Neutrophil (primary cell): ENCODE data around the gene AK2.
"Not testable (repeated sequence)": the region's sequence is repeated elsewhere in the genome, so short reads cannot be mapped to it uniquely, and the experiment has no call there.

Source experiments
- H3K27ac ChIP-seq: fragments of 200-600 bp; sonication (generic); 2 replicates; pipeline ENCODE4 v1.5.1; 2016; ENCODE audit warnings: mild to moderate bottlenecking, moderate library complexity
- H3K27me3 ChIP-seq: fragments of 200-600 bp; sonication (generic); 2 replicates; pipeline ENCODE4 v1.6.0; 2016; ENCODE audit warnings: mild to moderate bottlenecking
- H3K36me3 ChIP-seq: fragments of 200-600 bp; sonication (generic); 2 replicates; pipeline ENCODE4 v1.5.1; 2017
- H3K4me1 ChIP-seq, 2 experiments: fragments of 200-600 bp in 1 of 2; sonication (generic) in 1 of 2; 1 replicate in 1 of 2; 2 replicates in 1 of 2; pipeline versions ENCODE4 v1.5.1 to v1.6.1; 2013 to 2016; ENCODE audit warnings: low read depth in 1 of 2, low read length in 1 of 2, mild to moderate bottlenecking in 1 of 2, moderate library complexity in 1 of 2; ENCODE audit not compliant: control insufficient read depth in 1 of 2, insufficient read depth in 1 of 2
- H3K4me3 ChIP-seq, 2 experiments: fragments of 200-600 bp in 1 of 2; sonication (generic) in 1 of 2; 1 replicate in 1 of 2; 2 replicates in 1 of 2; pipeline ENCODE4 v1.5.1; 2013 to 2016; ENCODE audit warnings: low read depth in 1 of 2, low read length in 1 of 2, mild to moderate bottlenecking in 1 of 2, moderate library complexity in 1 of 2
- H3K9me3 ChIP-seq: fragments of 200-600 bp; sonication (generic); 2 replicates; pipeline ENCODE4 v1.5.1; 2016
- TF ChIP-seq, protein P1 (sequence below): fragments of 200-600 bp; sonication (generic); IDR thresholded peaks from 2 replicates; pipeline ENCODE4 v1.5.1; 2016; ENCODE audit warnings: antibody characterized with exemption

The AK2 gene

DNA sequence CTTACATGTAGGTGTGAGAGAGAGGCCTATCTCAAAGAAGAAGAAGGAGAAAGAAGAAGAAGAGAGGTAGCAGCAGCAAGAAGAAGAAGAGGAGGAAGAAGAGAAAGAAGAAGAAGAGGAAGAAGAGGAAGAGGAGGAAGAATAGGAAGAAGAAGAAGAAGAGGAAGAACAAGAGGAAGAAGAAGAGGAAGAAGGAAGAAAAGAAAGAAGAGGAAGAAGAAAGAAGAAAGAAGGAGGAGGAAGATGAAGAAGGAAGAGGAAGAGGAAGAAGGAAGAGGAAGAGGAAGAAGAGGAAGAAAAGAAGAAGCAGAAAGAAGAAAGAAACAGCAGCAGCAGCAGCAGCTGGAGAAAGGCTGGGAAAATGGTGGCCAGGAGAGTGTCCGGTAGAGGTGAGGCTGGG lies 33.9 kb upstream of the AK2 start:
- Histone ChIP-seq H3K4me3 (no peak overlapping the region), H3K4me1 (peaks cover 0 to 6% of the 10 kb centered on the region in 2 experiments), H3K36me3 (no peaks in the 10 kb centered on the region), H3K27ac (peak overlapping the region; percentile 59), H3K9me3 (peaks cover 9% of the 10 kb centered on the region), H3K27me3 (peaks cover 11% of the 10 kb centered on the region)
- TF ChIP-seq, protein P1, sequence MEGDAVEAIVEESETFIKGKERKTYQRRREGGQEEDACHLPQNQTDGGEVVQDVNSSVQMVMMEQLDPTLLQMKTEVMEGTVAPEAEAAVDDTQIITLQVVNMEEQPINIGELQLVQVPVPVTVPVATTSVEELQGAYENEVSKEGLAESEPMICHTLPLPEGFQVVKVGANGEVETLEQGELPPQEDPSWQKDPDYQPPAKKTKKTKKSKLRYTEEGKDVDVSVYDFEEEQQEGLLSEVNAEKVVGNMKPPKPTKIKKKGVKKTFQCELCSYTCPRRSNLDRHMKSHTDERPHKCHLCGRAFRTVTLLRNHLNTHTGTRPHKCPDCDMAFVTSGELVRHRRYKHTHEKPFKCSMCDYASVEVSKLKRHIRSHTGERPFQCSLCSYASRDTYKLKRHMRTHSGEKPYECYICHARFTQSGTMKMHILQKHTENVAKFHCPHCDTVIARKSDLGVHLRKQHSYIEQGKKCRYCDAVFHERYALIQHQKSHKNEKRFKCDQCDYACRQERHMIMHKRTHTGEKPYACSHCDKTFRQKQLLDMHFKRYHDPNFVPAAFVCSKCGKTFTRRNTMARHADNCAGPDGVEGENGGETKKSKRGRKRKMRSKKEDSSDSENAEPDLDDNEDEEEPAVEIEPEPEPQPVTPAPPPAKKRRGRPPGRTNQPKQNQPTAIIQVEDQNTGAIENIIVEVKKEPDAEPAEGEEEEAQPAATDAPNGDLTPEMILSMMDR = no peak

- H3K9me3 ChIP-seq = peaks cover 25% of the 10 kb centered on the region
- H3K4me3 ChIP-seq = not testable (repeated sequence)
These were observed 31.4 kb upstream of the AK2 start for GRCh38 chr1:33068108-33068507.

GRCh38 chr1:33066477-33066876 lies 29.8 kb upstream of the AK2 start:
- H3K27me3 ChIP-seq = peaks cover 11% of the 10 kb centered on the region
- H3K9me3 ChIP-seq = peaks cover 25% of the 10 kb centered on the region
- H3K4me1 ChIP-seq, H3K27ac ChIP-seq, H3K36me3 ChIP-seq, H3K4me3 ChIP-seq: not testable (repeated sequence)

More at GRCh38 chr1:33068108-33068507, 31.4 kb upstream of the AK2 start:
- not testable (repeated sequence) for H3K36me3 ChIP-seq, H3K4me1 ChIP-seq, H3K27ac ChIP-seq
- peaks cover 11% of the 10 kb centered on the region for H3K27me3 ChIP-seq

DNA sequence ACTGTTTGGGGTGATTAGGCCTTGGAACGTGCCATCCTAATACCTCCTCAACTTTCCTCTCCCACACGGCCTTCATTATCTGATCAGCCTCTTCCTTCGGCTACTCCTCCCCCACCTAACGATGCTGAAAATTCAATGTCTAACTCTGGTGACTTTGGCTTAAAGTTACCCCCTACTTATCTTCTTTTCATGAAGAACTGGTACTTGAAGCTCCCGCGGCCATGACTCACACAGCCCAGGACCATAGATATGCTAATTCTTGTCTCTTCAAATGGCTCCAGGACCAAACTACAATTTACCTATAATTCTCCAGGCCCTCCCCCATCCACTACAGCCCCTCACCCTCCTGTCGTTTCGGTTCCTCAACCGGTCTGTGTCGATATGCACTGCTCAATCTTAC lies 28.6 kb upstream of the AK2 start:
- peaks cover 25% of the 10 kb centered on the region for H3K9me3 ChIP-seq
- H3K4me3 ChIP-seq = no peak overlapping the region
- peaks cover 11% of the 10 kb centered on the region for H3K27me3 ChIP-seq
- TF ChIP-seq, protein P1 = no peak
- no peak overlapping the region for H3K27ac ChIP-seq
- H3K36me3 ChIP-seq = no peaks in the 10 kb centered on the region
- H3K4me1 ChIP-seq = no peaks in the 10 kb centered on the region

GRCh38 chr1:33064284-33064683 lies 27.6 kb upstream of the AK2 start:
- H3K4me3 ChIP-seq, H3K27ac ChIP-seq, H3K4me1 ChIP-seq, H3K36me3 ChIP-seq: not testable (repeated sequence)
- H3K9me3 ChIP-seq = peaks cover 25% of the 10 kb centered on the region
- peaks cover 11% of the 10 kb centered on the region for H3K27me3 ChIP-seq

- Histone ChIP-seq H3K27ac (no peak overlapping the region), H3K9me3 (peaks cover 25% of the 10 kb centered on the region), H3K36me3 (no peaks in the 10 kb centered on the region), H3K4me3 (no peak overlapping the region), H3K27me3 (no peaks in the 10 kb centered on the region), H3K4me1 (peaks cover 0 to 5% of the 10 kb centered on the region in 2 experiments)
- TF ChIP-seq, protein P1 = no peak
These were observed 25.2 kb upstream of the AK2 start for GRCh38 chr1:33061834-33062233.

DNA sequence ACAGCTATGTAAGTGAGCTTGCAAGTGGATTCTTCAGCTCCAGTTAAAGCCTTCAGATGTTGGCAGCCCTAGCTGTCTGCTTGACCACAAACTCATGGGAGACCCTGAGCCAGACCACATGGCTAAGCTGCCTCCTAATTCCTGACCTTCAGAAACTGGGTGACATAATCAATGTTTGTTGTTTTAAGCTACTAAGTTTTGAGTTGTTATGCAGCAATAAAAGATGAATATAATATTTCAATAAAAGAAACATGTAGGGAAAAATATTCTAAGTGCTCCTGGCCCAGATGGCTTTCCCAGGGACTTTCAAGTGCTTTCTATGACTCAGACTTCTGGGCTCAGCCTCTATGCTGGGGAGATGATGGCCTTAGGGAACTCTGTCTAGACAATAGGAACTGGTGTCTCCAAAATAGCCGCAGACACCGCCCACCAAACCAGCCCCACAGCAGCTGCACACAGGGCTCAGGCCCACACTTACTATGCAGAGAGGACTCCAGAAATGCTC lies 23.9 kb upstream of the AK2 start:
- H3K4me1 ChIP-seq = peaks cover 4 to 12% of the 10 kb centered on the region in 2 experiments
- H3K9me3 ChIP-seq = peaks cover 16% of the 10 kb centered on the region
- H3K27ac ChIP-seq = no peak overlapping the region
- no peaks in the 10 kb centered on the region for H3K36me3 ChIP-seq
- H3K27me3 ChIP-seq = no peaks in the 10 kb centered on the region
- H3K4me3 ChIP-seq = no peak overlapping the region
- TF ChIP-seq, protein P1 = no peak
